Stimulated activated naive B cell treated with anti-CD40 and anti-IgM and Interleukin-4, amounts not matched to agents 10 μg/mL and 1 μg/mL and 100 μg/mL, for 72 hours (primary cell): ENCODE results near the gene GRHL3.

ENCODE experiments used
- ATAC-seq, 2 donors: fragments of 150-1000 bp; cut with Tn5 transposase; replicated peaks; 2 replicates each; pipeline ENCODE4 v1.10.0; 2021; ENCODE audit warnings: moderate library complexity in 1 of 2
- DNase-seq: peaks from one replicate; pipeline ENCODE4 v3.0.0; 2021
- H3K27ac Mint-ChIP-seq: one replicate; pipeline ENCODE4 v1.8.0; 2022; ENCODE audit warnings: mild to moderate bottlenecking, mixed read lengths
- H3K27me3 Mint-ChIP-seq, 2 donors: one replicate each; pipeline ENCODE4 v1.8.0; 2022; ENCODE audit warnings: mixed read lengths in 2 of 2
- H3K36me3 Mint-ChIP-seq, 2 donors: one replicate each; pipeline ENCODE4 v1.8.0; 2022; ENCODE audit warnings: mixed read lengths in 2 of 2, mild to moderate bottlenecking in 1 of 2
- H3K4me1 Mint-ChIP-seq, 2 donors: one replicate each; pipeline ENCODE4 v1.8.0; 2022; ENCODE audit warnings: mixed read lengths in 2 of 2, mild to moderate bottlenecking in 1 of 2
- H3K4me3 Mint-ChIP-seq, 2 donors: one replicate each; pipeline ENCODE4 v1.8.0; 2022; ENCODE audit warnings: mild to moderate bottlenecking in 2 of 2, mixed read lengths in 2 of 2, moderate library complexity in 1 of 2
- H3K9me3 Mint-ChIP-seq, 2 donors: one replicate each; pipeline ENCODE4 v1.8.0; 2022; ENCODE audit warnings: mixed read lengths in 2 of 2, mild to moderate bottlenecking in 1 of 2

Gene GRHL3

DNA sequence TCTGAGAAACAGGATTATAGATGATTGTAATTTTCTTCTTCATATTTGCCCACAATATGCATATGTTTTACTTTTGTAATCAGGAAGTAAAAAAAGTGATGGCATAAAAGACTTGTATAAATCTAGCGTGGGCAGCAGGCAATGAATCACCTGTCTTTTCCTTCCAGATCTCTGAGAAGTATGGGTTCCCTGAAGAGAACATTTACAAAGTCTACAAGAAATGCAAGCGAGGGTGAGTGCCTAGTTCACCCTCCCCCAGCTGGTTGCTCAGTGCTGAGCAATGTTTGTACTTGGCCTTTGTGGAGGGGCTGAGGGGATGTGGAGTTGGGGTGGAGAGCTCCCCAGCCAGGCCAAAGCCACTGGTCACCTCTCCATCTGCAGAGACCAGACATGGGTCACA lies 30.7 kb downstream of the GRHL3 start:
- Mint-ChIP-seq H3K27ac (no peak overlapping the region), H3K9me3 (no peaks in the 10 kb centered on the region), H3K27me3 (peaks cover 9 to 23% of the 10 kb centered on the region in 2 donors), H3K4me3 (no peak overlapping the region), H3K4me1 (peaks cover 11 to 12% of the 10 kb centered on the region in 2 donors), H3K36me3 (no peaks in the 10 kb centered on the region)
- no peak for DNase-seq
- no peak for ATAC-seq

DNA sequence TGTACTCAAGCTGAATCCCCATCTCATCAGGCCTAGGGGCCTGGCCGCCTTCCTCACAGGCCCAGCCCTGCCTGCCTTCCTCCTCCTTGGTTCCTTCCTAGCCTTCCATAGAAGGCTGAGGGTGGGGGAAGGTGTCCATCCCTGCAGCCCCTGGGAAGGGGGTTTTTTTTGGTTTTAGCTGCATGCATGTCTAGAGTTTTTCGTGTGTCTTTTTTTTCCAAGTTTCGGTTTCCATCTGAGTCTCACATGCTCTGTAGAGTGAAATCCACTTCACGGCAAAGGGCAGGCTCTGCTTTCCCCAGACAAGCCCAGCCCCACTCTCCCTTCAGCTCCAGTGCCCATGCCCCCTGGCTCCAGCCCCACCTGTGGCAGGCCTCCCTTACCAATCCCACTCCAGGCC lies 32.1 kb downstream of the GRHL3 start:
- Mint-ChIP-seq H3K4me1 (peaks cover 10 to 11% of the 10 kb centered on the region in 2 donors), H3K4me3 (peak overlapping the region in 1 of 2 donors; percentile 33), H3K9me3 (no peaks in the 10 kb centered on the region), H3K27ac (peak overlapping the region; percentile 81), H3K36me3 (no peaks in the 10 kb centered on the region), H3K27me3 (peaks cover 6 to 20% of the 10 kb centered on the region in 2 donors)
- DNase-seq: no peak
- ATAC-seq: peak; percentile 65 to 83

DNA sequence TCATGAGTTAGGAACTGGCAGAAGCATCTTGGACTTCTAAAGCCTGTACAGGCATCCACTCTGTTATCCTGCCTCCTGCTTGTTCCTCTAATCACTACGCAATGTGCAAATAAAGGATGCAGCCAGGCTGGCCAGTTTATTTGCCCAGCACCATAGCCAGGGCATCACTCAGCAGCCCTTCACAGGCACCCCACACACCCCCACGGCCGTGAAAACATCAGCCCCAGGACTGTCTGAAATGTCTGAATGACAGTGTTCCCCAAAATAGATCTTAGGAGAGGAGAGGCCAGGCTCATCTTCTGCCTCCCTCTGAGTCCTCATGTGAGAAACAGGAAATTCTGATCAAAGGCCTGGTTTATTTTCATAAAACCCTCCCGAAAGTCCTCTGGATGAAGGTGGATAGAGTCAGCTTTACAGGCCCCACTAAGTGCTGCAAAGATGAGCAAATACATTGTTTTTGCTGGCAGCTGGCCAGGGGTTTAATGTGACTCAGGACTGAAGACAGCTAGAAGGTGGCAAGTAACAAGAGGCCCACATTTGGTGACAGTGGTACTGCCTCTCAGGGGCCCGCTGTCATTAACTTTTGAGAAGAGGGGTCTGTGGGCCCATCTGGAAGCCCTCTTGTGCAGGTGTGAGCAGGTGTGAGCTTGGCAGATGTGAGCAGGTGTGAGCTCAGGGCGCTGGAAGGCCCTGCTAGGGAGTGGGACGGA lies 32.9 kb downstream of the GRHL3 start:
- DNase-seq: no peak
- Mint-ChIP-seq H3K9me3 (no peaks in the 10 kb centered on the region), H3K27ac (no peak overlapping the region)

DNA sequence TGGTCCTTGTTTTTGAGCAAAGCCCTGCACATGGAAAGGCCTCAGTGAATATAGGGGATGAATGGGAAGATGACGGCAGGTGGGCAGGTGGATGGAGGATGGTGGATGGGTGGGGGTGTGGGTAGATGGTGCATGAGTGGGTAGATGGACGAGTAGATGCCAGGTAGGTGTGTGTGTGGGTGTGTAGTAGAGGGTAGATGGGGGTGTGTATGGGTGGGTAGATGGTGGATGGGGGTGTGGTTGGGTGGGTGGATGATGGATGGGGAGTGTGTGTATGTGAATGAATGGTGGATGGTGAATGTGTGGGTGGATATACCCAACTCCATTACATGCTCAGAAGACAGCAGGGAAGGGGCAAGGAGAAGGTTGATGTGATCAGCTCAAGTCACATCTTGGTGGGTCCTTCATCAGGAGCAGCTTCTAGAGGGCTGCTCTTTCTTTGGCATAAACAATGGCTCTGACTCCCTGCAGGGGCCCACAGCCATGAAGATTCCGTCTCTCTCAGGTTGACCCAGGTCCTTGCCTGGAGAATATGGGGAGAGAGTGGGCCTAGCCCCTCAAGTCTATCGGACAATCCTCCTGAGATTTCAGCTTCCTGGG lies 34.2 kb downstream of the GRHL3 start:
- no peak overlapping the region for H3K27ac Mint-ChIP-seq
- peaks cover 0 to 5% of the 10 kb centered on the region in 2 donors for H3K27me3 Mint-ChIP-seq
- H3K9me3 Mint-ChIP-seq: no peaks in the 10 kb centered on the region
- no peak for ATAC-seq
- DNase-seq: no peak
- peaks cover 10 to 11% of the 10 kb centered on the region in 2 donors for H3K4me1 Mint-ChIP-seq
- H3K36me3 Mint-ChIP-seq: peaks cover 6 to 9% of the 10 kb centered on the region in 2 donors
- H3K4me3 Mint-ChIP-seq: no peak overlapping the region

More for the DNA sequence above, 32.9 kb downstream of the GRHL3 start:
- no peak for ATAC-seq
- peaks cover 6 to 14% of the 10 kb centered on the region in 2 donors for H3K27me3 Mint-ChIP-seq
- peaks cover 10 to 11% of the 10 kb centered on the region in 2 donors for H3K4me1 Mint-ChIP-seq
- H3K4me3 Mint-ChIP-seq: no peak overlapping the region
- H3K36me3 Mint-ChIP-seq: peaks cover 0 to 3% of the 10 kb centered on the region in 2 donors

DNA sequence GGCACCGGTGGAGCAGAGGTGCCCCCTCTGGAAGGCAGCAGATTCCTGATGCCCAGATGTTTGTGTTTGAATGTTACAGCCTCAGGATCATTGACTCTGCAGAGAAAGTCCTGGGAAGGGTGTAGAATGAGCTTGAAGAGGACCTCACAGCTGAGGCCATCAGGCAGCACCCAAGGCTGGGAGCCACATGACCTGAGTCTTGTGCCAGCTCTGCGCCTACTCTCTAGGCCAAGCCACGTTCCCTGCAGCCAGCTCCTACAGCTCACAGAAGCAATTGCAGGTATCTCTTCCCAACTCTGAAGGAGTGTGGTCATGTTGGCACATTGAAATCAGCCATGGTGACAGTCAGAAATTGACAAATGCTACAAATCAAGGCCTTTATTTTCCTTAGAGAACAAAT lies 36.3 kb downstream of the GRHL3 start:
- Mint-ChIP-seq H3K27me3 (no peaks in the 10 kb centered on the region), H3K36me3 (peaks cover 6 to 9% of the 10 kb centered on the region in 2 donors), H3K4me3 (no peak overlapping the region), H3K9me3 (no peaks in the 10 kb centered on the region), H3K4me1 (peaks cover 10 to 11% of the 10 kb centered on the region in 2 donors), H3K27ac (no peak overlapping the region)
- ATAC-seq (no peak), DNase-seq (no peak)

DNA sequence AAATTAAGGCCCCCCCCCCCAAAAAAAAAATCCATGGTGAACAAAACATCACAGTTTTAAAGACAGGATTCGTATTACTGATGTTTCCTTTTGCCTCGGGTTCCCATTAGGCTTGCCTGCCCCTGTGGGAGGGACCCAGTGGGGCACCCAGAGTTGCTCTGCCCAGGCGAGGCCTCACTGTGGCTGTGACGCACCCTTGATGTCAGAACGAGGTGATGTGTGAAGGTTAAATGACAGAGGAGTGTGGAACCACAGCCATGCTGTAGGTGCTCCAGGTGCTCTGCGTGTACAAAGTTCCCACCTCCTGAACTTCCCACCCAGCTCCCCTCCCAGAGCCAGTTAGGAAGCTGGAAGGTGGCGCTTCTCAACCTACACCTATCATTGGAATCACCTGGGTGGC lies 37.9 kb downstream of the GRHL3 start:
- no peaks in the 10 kb centered on the region for H3K9me3 Mint-ChIP-seq
- no peaks in the 10 kb centered on the region for H3K27me3 Mint-ChIP-seq
- H3K4me3 Mint-ChIP-seq: no peak overlapping the region
- H3K36me3 Mint-ChIP-seq: peaks cover 6 to 12% of the 10 kb centered on the region in 2 donors
- H3K4me1 Mint-ChIP-seq: no peaks in the 10 kb centered on the region
- DNase-seq (no peak), ATAC-seq (no peak)
- no peak overlapping the region for H3K27ac Mint-ChIP-seq

DNA sequence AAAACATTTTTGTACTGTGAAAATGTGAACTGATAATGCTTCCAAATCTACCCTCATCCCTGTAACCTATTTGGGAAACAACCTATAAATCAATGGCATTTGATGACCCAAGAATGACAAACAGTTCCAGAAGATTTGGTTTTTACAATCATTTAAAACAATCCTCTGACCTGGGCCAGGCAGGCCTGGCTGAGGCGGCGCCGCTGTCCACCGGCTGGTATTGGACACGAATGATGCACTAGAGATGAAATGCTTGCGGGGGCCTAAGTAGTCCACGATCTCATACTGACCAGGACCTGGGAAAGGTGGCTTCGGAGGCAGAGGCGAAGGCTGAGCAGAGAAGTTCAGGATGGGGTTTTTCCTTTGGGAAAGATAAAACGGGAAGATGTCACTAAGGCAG lies 41.5 kb downstream of the GRHL3 start:
- ATAC-seq (no peak), DNase-seq (no peak)
- peaks cover 0 to 3% of the 10 kb centered on the region in 2 donors for H3K4me1 Mint-ChIP-seq
- peaks cover 6 to 12% of the 10 kb centered on the region in 2 donors for H3K36me3 Mint-ChIP-seq
- H3K9me3 Mint-ChIP-seq: no peaks in the 10 kb centered on the region
- H3K27me3 Mint-ChIP-seq: no peaks in the 10 kb centered on the region
- no peak overlapping the region for H3K27ac Mint-ChIP-seq
- H3K4me3 Mint-ChIP-seq: no peak overlapping the region

DNA sequence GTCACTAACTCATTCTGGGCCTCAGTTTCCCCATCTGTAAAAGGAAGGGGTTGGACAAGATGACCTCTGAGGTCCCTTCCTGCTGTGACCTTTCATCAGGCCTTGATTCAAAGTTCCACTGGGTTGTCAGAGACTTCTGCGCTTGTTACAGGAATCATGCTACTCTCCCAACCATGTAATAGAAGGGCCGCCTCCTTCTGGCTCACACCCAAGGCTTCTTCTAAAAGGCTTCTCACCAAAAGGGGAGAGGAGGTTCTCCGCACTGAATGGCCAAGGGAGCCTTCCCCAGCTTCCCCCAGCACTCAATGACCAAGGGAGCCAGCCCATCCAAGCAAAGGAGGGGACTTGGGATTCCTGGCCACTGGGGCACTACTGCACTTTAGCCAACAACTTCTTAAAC lies 42.7 kb downstream of the GRHL3 start:
- ATAC-seq (no peak), DNase-seq (no peak)
- Mint-ChIP-seq H3K9me3 (no peaks in the 10 kb centered on the region), H3K4me1 (peaks cover 0 to 3% of the 10 kb centered on the region in 2 donors), H3K4me3 (no peak overlapping the region), H3K27me3 (no peaks in the 10 kb centered on the region), H3K27ac (no peak overlapping the region), H3K36me3 (peaks cover 6 to 15% of the 10 kb centered on the region in 2 donors)

DNA sequence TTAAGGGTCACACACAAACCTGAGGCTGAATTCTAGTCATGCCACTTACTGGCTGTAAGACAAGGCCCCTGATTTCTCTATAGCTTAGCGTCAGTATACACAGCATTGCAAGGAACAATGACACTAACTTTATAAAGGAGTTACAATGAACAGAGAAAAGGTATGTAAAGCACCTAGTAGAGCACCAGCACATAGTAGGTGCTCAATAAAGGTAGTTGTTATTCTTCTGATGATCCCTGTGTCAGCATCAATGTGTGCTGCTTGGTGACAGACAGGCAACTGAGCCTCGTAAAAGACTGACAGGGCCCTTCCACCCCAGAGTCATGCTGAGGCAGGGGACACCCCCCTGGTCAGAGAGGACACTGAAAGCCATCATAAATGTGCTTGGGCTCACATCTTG lies 43.2 kb downstream of the GRHL3 start:
- Mint-ChIP-seq H3K27me3 (no peaks in the 10 kb centered on the region), H3K36me3 (peaks cover 6 to 12% of the 10 kb centered on the region in 2 donors), H3K9me3 (no peaks in the 10 kb centered on the region), H3K4me1 (peaks cover 0 to 3% of the 10 kb centered on the region in 2 donors), H3K4me3 (no peak overlapping the region), H3K27ac (no peak overlapping the region)
- no peak for DNase-seq
- no peak for ATAC-seq

DNA sequence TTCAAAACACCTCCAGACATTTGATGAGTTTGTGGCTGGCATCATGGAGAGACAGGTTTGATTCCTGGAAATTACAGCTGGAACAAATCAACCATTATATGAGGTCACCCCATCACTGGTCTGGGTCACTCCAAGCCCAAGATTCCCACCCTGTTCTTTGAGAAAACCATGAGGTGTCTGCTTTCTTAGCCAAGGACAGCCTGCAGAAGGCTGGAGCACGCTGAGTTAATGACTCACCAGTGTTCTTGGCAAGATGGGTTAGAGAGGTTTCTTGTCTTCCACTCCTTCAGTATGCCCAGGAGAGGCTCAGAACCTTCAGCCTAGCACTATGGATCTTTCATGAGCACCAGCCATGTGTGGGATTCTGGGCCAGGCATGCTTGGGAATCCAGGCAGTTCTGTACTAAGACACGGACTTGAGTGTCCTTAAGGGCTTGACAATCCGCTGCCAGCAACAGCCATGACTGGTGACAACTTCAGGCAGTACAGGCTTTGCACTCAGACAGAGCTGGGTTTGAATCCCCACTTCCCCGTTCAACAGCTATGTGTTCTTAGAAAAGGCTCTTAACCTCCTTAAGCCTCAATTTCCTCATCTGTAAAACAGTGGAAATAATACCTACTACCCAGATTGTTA lies 43.9 kb downstream of the GRHL3 start:
- Mint-ChIP-seq H3K9me3 (no peaks in the 10 kb centered on the region), H3K27me3 (no peaks in the 10 kb centered on the region), H3K4me1 (peaks cover 0 to 3% of the 10 kb centered on the region in 2 donors), H3K36me3 (peaks cover 0 to 7% of the 10 kb centered on the region in 2 donors), H3K27ac (no peak overlapping the region), H3K4me3 (no peak overlapping the region)
- DNase-seq (no peak), ATAC-seq (no peak)

DNA sequence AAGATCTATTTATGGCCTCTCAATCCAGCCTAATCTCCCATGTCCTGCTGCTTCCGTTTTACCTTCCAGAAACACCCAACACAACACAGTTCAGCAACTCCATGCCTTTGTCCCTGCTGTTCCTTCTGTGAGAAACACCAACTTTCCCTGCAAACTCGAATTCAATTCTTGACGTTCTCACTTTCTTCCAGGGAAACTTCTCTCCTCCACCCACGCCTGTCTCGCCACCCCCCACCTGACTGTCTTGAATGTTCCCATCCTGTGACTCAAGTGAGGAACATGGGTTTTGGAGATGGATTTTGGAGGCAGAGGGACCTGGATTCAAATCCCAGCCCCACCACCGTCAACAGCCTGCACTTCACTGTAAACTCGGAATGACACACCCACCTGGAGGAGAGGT lies 44.8 kb downstream of the GRHL3 start:
- peaks cover 0 to 7% of the 10 kb centered on the region in 2 donors for H3K36me3 Mint-ChIP-seq
- no peak for DNase-seq
- peaks cover 0 to 3% of the 10 kb centered on the region in 2 donors for H3K4me1 Mint-ChIP-seq
- H3K9me3 Mint-ChIP-seq: no peaks in the 10 kb centered on the region
- H3K27me3 Mint-ChIP-seq: no peaks in the 10 kb centered on the region
- no peak overlapping the region for H3K4me3 Mint-ChIP-seq
- no peak for ATAC-seq
- peak overlapping the region; percentile 80 for H3K27ac Mint-ChIP-seq

DNA sequence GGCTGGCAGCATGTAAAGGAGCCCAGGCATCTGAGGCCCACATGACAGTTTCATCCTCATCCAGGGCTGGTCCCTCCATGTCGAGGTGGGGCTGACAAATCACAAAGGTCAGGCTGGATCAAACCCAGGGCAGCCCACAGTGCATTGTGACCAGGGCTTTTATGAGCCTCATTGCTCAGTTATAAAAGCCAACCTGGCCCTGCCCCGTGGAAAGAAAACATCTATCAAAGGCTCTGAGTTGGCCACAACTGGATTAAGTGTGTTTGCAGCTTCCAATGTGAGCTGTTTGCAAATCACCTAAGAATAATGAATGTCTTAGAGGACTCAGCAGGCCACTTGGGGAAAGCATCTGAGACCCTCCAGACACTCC lies 45.4 kb downstream of the GRHL3 start:
- H3K27me3 Mint-ChIP-seq: no peaks in the 10 kb centered on the region
- H3K36me3 Mint-ChIP-seq: peaks cover 0 to 7% of the 10 kb centered on the region in 2 donors
- H3K27ac Mint-ChIP-seq: peak overlapping the region; percentile 39
- H3K4me3 Mint-ChIP-seq: no peak overlapping the region
- ATAC-seq: no peak
- peaks cover 0 to 3% of the 10 kb centered on the region in 2 donors for H3K4me1 Mint-ChIP-seq
- DNase-seq: no peak
- no peaks in the 10 kb centered on the region for H3K9me3 Mint-ChIP-seq

DNA sequence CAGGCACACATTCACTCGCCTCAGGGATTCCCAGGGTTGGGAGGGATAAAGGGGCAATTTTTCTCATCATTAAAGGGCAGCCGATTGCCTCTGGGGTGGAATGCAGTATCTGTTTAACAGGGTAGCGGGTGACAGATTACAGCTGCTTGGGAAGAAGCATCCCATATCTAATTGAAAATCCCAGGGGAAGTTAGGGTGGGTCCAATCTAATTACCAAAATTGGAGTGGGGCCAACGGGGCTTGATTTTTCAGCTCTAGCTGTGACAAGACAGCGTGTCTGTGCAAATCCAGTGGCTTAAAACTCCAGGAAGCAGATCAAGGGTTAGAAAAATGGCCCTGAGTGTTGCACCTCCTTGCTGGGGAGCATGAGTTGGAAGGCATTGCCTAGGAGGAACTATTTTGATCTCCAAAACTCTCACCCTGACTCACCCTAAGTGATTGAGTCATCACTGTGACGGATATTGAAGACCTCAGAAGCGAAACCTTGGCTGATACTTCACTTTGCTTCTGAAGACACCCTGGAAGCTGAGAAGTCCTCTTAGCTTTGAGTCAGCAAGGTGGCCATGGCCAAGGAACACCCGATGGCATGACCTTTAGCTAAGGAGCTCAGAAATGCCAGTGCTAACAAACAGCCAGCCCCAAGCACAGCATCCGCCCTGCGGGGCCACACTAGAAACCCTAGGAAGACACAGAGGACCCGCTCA lies 46.0 kb downstream of the GRHL3 start:
- peaks cover 0 to 7% of the 10 kb centered on the region in 2 donors for H3K36me3 Mint-ChIP-seq
- peaks cover 0 to 3% of the 10 kb centered on the region in 2 donors for H3K4me1 Mint-ChIP-seq
- no peak overlapping the region for H3K4me3 Mint-ChIP-seq
- DNase-seq (no peak), ATAC-seq (peak; percentile 79 to 90)
- no peaks in the 10 kb centered on the region for H3K27me3 Mint-ChIP-seq
- H3K9me3 Mint-ChIP-seq: no peaks in the 10 kb centered on the region
- peak overlapping the region; percentile 39 for H3K27ac Mint-ChIP-seq

DNA sequence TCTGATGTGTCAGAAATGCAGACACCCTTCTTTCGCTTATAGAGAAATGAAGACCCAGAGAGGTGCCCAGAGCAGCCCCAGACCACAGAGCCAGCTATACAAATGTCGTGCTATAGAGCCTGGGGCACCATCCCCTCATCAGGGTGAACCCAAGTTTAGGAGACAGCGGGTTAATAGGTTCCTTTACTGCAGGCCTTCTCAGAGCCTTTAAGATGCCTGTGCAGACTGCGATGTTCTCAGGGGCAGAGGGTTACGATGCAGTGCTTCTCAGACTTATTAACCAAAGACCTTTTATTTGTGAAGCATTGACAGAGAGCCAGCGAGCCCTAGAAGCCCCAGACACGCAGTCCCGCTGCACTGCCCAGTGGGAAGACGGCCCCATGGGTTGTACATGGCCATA lies 47.5 kb downstream of the GRHL3 start:
- peaks cover 0 to 4% of the 10 kb centered on the region in 2 donors for H3K36me3 Mint-ChIP-seq
- no peaks in the 10 kb centered on the region for H3K27me3 Mint-ChIP-seq
- no peak overlapping the region for H3K4me3 Mint-ChIP-seq
- H3K4me1 Mint-ChIP-seq: peaks cover 0 to 4% of the 10 kb centered on the region in 2 donors
- ATAC-seq: no peak
- H3K27ac Mint-ChIP-seq: no peak overlapping the region
- no peaks in the 10 kb centered on the region for H3K9me3 Mint-ChIP-seq
- DNase-seq: no peak
